Endothelial cell of umbilical vein (primary cell): ENCODE data around the gene TMEM229B.

Experiments
- EZH2 ChIP-seq: IDR thresholded peaks from 2 replicates; pipeline ENCODE4 v1.6.1; 2012; ENCODE audit warnings: borderline replicate concordance, low read depth, mild to moderate bottlenecking, moderate library complexity, low read length, inconsistent platforms; ENCODE audit not compliant: severe bottlenecking
- POLR2A ChIP-seq: IDR thresholded peaks from 2 replicates; pipeline ENCODE4 v1.6.1; 2012; ENCODE audit warnings: low read depth, mild to moderate bottlenecking, control low read depth, low read length
- POLR2AphosphoS5 ChIP-seq: IDR thresholded peaks from 2 replicates; pipeline ENCODE4 v1.6.1; 2012; ENCODE audit warnings: low read depth, mild to moderate bottlenecking, control low read depth, low read length, moderate library complexity; ENCODE audit not compliant: insufficient read depth
- TF ChIP-seq, protein P1 (sequence below), 2 donors: IDR thresholded peaks; 1 replicate in 1 of 2; 2 replicates in 1 of 2; pipeline ENCODE4 v1.5.1; 2011; ENCODE audit warnings: low read length in 2 of 2, mild to moderate bottlenecking in 2 of 2, moderate library complexity in 2 of 2, control low read depth in 1 of 2, inconsistent platforms in 1 of 2, low read depth in 1 of 2; ENCODE audit not compliant: insufficient read depth in 1 of 2; ENCODE audit errors: extremely low read depth in 1 of 2
- TF ChIP-seq, protein P2 (sequence below): IDR thresholded peaks from 2 replicates; pipeline ENCODE4 v1.6.1; 2011; ENCODE audit not compliant: insufficient read depth, insufficient read length

DNA sequence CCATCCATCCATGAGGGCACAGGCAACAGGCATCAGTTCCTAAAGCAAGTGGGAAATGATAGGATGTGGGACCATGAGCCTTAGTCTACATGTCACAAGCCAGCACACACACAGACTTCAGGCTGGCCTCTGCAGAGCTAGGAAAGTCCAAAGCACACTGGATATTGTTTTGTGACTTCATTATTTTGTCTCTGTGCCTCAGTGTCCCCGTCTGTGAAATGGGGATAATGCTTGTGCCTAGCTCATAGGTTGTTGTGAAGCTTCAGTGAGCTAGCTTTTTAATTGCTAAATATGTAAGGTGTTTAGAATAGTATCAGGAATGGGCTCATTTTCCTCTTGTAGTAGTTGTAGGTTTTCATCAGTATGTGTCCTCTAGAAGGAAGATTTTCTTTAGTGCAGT, 49.6 kb downstream of the TMEM229B start:
- TF ChIP-seq, protein P1, sequence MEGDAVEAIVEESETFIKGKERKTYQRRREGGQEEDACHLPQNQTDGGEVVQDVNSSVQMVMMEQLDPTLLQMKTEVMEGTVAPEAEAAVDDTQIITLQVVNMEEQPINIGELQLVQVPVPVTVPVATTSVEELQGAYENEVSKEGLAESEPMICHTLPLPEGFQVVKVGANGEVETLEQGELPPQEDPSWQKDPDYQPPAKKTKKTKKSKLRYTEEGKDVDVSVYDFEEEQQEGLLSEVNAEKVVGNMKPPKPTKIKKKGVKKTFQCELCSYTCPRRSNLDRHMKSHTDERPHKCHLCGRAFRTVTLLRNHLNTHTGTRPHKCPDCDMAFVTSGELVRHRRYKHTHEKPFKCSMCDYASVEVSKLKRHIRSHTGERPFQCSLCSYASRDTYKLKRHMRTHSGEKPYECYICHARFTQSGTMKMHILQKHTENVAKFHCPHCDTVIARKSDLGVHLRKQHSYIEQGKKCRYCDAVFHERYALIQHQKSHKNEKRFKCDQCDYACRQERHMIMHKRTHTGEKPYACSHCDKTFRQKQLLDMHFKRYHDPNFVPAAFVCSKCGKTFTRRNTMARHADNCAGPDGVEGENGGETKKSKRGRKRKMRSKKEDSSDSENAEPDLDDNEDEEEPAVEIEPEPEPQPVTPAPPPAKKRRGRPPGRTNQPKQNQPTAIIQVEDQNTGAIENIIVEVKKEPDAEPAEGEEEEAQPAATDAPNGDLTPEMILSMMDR (IDR thresholded peaks at IDR 0.05; ENCODE audit: extremely low read depth in 1 of 2, insufficient read depth in 1 of 2, low read depth in 1 of 2, low read length in 2 of 2), result no peak
- TF ChIP-seq EZH2, result no peak
- TF ChIP-seq POLR2A, result no peak
- TF ChIP-seq, protein P2, sequence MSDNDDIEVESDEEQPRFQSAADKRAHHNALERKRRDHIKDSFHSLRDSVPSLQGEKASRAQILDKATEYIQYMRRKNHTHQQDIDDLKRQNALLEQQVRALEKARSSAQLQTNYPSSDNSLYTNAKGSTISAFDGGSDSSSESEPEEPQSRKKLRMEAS, result no peak
- TF ChIP-seq POLR2AphosphoS5, result no peak
